Measurements from ENCODE around the gene KRTCAP2.

- no peak for TF ChIP-seq CTCF (IDR thresholded peaks at IDR 0.05; ENCODE audit: low read length)
- no peak for TF ChIP-seq EZH2 (optimal IDR thresholded peaks at IDR 0.05; ENCODE audit: low read depth, low read length)
Observed at GRCh38 chr1:155205969-155206593, 33.0 kb upstream of the KRTCAP2 start.
